ENCODE results near the gene SHMT1. TPM values are rescaled to one million over a fixed set of nuclear protein-coding genes. Genes with fewer than 3 reads are reported as not detected.
"Not testable (repeated sequence)": the region's sequence is repeated elsewhere in the genome, so short reads cannot be mapped to it uniquely, and the experiment has no call there.

Gene SHMT1
- total and polyA plus RNA-seq, 9 donors, result 13.3 to 32.8 (median 19.9) TPM

- Histone ChIP-seq H3K4me3 (no peak overlapping the region), H3K27ac (no peak overlapping the region), H3K36me3 (no peaks in the 10 kb centered on the region), H3K27me3 (no peaks in the 10 kb centered on the region), H3K9me3 (no peaks in the 10 kb centered on the region), H3K4me1 (ENCODE audit: insufficient read depth) (peaks cover 7% of the 10 kb centered on the region)
- no peak for TF ChIP-seq EP300 (IDR thresholded peaks at IDR 0.05)
- no peak for TF ChIP-seq POLR2A (IDR thresholded peaks at IDR 0.05)
- no peak for TF ChIP-seq CTCF (IDR thresholded peaks at IDR 0.05)
- 93 to 95% (median 94%) methylated on average over 4 of the region's 4 CpGs for WGBS, 3 donors
- DNase-seq, result no peak
- intact Hi-C loops (cut with DNase I), result no loop called here
Measured at GRCh38 chr17:18309202-18309601, 54.1 kb downstream of the SHMT1 start.

GRCh38 chr17:18303206-18303605 is 60.1 kb downstream of the SHMT1 start:
- H3K4me1 ChIP-seq (ENCODE audit: insufficient read depth); H3K9me3 ChIP-seq; DNase-seq; intact Hi-C loops (cut with DNase I); H3K27ac ChIP-seq; H3K36me3 ChIP-seq; H3K27me3 ChIP-seq; H3K4me3 ChIP-seq: not testable (repeated sequence)
- 63 to 67% (median 65%) methylated on average over 13 of the region's 13 CpGs for WGBS, 3 donors

GRCh38 chr17:18300725-18301480 is 62.4 kb downstream of the SHMT1 start:
- H3K27ac ChIP-seq, result no peak overlapping the region
- DNase-seq, result no peak
- TF ChIP-seq POLR2A (IDR thresholded peaks at IDR 0.05) (no peak), CTCF (IDR thresholded peaks at IDR 0.05) (no peak), EP300 (IDR thresholded peaks at IDR 0.05) (no peak)
- H3K36me3 ChIP-seq, result no peaks in the 10 kb centered on the region
- H3K4me1 ChIP-seq (ENCODE audit: insufficient read depth), result no peaks in the 10 kb centered on the region
- H3K9me3 ChIP-seq, result no peaks in the 10 kb centered on the region
- intact Hi-C loops (cut with DNase I), result no loop called here
- 86 to 90% (median 87%) methylated on average over 8 of the region's 8 CpGs for WGBS, 3 donors
- H3K4me3 ChIP-seq, result no peak overlapping the region
- H3K27me3 ChIP-seq, result no peaks in the 10 kb centered on the region

- not testable (repeated sequence) for H3K27ac ChIP-seq, H3K9me3 ChIP-seq
Measured at GRCh38 chr17:18298061-18298460, 65.3 kb downstream of the SHMT1 start.

GRCh38 chr17:18291718-18292540 is 71.4 kb downstream of the SHMT1 start:
- no peak for DNase-seq
- no peak for TF ChIP-seq CTCF (IDR thresholded peaks at IDR 0.05)
- TF ChIP-seq POLR2A (IDR thresholded peaks at IDR 0.05), result no peak
- no peak for TF ChIP-seq EP300 (IDR thresholded peaks at IDR 0.05)
- Histone ChIP-seq H3K27me3 (no peaks in the 10 kb centered on the region), H3K4me3 (no peak overlapping the region), H3K27ac (no peak overlapping the region), H3K36me3 (no peaks in the 10 kb centered on the region), H3K9me3 (no peaks in the 10 kb centered on the region), H3K4me1 (ENCODE audit: insufficient read depth) (no peaks in the 10 kb centered on the region)
- intact Hi-C loops (cut with DNase I), result no loop called here
- WGBS, 3 donors, result 89 to 92% (median 91%) methylated on average over 15 of the region's 15 CpGs

More at GRCh38 chr17:18298061-18298460, 65.3 kb downstream of the SHMT1 start:
- intact Hi-C loops (cut with DNase I); DNase-seq; H3K27me3 ChIP-seq; H3K36me3 ChIP-seq; H3K4me3 ChIP-seq; H3K4me1 ChIP-seq (ENCODE audit: insufficient read depth): not testable (repeated sequence)
- 91 to 100% methylated on average over 1 to 27 of the region's 30 CpGs; no CpG with 5 or more reads in 1 of the 3 donors for WGBS, 3 donors
